ENCODE results near the gene ESPNL.

GRCh38 chr2:238053191-238053776 lies 46.9 kb upstream of the ESPNL start:
- TF ChIP-seq TEAD1 (CRISPR knock-in tag; IDR thresholded peaks at IDR 0.05) (no peak), TCF7L2 (IDR thresholded peaks at IDR 0.05; ENCODE audit: low read depth, low read length) (no peak), POLR2A (conservative IDR thresholded peaks at IDR 0.05) (no peak), ATF1 (CRISPR knock-in tag; IDR thresholded peaks at IDR 0.05) (no peak), ATF1 (tag; IDR thresholded peaks at IDR 0.05) (no peak)
- TF ChIP-seq, protein P1, sequence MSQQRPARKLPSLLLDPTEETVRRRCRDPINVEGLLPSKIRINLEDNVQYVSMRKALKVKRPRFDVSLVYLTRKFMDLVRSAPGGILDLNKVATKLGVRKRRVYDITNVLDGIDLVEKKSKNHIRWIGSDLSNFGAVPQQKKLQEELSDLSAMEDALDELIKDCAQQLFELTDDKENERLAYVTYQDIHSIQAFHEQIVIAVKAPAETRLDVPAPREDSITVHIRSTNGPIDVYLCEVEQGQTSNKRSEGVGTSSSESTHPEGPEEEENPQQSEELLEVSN (IDR thresholded peaks at IDR 0.05; ENCODE audit: borderline replicate concordance in 1 of 2, extremely low read depth in 1 of 2, insufficient read depth in 1 of 2, insufficient read length in 1 of 2, low read depth in 1 of 2, low read length in 1 of 2, poor library complexity in 1 of 2, severe bottlenecking in 1 of 2): no peak
